PC-9 (cell line): ENCODE data around the gene CYP27C1. TPM values are rescaled to one million over a fixed set of nuclear protein-coding genes. Genes with fewer than 3 reads are reported as not detected.
A peak's percentile ranks its signal among the peaks of the same experiment; 100 is the strongest.
"Not testable (repeated sequence)": the region's sequence is repeated elsewhere in the genome, so short reads cannot be mapped to it uniquely, and the experiment has no call there.

ENCODE experiments used
- BruUV-seq: library from RNA; stranded (reverse); fragments of 400-500 nt; replicated peaks from 2 replicates; lab custom pipeline; 2021; lab: Mats Ljungman, UMichigan
- CTCF ChIA-PET: fragments of 300-600 bp; sonication (Branson Sonifier 250); formaldehyde crosslinking; loops from one replicate; lab custom pipeline; 2022; ENCODE audit warnings: antibody characterized with exemption; lab: Charles Lee
- POLR2A ChIA-PET: fragments of 300-600 bp; sonication (Branson Sonifier 250); formaldehyde crosslinking; loops from one replicate; lab custom pipeline; 2022; ENCODE audit warnings: antibody characterized with exemption; ENCODE audit not compliant: unreplicated experiment; lab: Charles Lee
- DNase-seq, 2 experiments: peaks; one replicate each; pipeline versions ENCODE4 v3.0.0 to v3.0.0-alpha.2; 2015 to 2022; ENCODE audit warnings: mixed read lengths in 1 of 2
- H2AFZ ChIP-seq: fragments of 200-600 bp; sonication (generic); 2 replicates; pipeline ENCODE4 v1.8.1; 2017; ENCODE audit warnings: antibody characterized with exemption
- H3F3A ChIP-seq: fragments of 200-600 bp; sonication (generic); 2 replicates; pipeline ENCODE4 v1.8.1; 2017; ENCODE audit warnings: antibody characterized with exemption, mild to moderate bottlenecking, low read depth; ENCODE audit not compliant: insufficient read depth
- H3K27ac ChIP-seq: fragments of 200-600 bp; sonication (generic); 2 replicates; pipeline ENCODE4 v1.6.1; 2016; ENCODE audit warnings: mixed run types
- H3K27me3 ChIP-seq: fragments of 200-600 bp; sonication (generic); 2 replicates; pipeline ENCODE4 v1.6.1; 2016; ENCODE audit warnings: low read depth, mixed run types; ENCODE audit not compliant: insufficient read depth
- H3K36me3 ChIP-seq: fragments of 200-600 bp; sonication (generic); 2 replicates; pipeline ENCODE4 v1.6.1; 2016; ENCODE audit warnings: low read depth, mixed run types
- H3K4me1 ChIP-seq: fragments of 200-600 bp; sonication (generic); replicated peaks from 2 replicates; pipeline ENCODE4 v1.6.1; 2016; ENCODE audit warnings: mixed run types; ENCODE audit not compliant: insufficient read depth
- H3K4me2 ChIP-seq: fragments of 200-600 bp; sonication (generic); 2 replicates; pipeline ENCODE4 v1.6.1; 2017; ENCODE audit warnings: mixed run types
- H3K4me3 ChIP-seq: fragments of 200-600 bp; sonication (generic); 2 replicates; pipeline ENCODE4 v1.6.1; 2016; ENCODE audit warnings: mixed run types
- H3K79me2 ChIP-seq: fragments of 200-600 bp; sonication (generic); 2 replicates; pipeline ENCODE4 v1.6.1; 2017; ENCODE audit warnings: low read depth, mixed run types
- H3K9me2 ChIP-seq: fragments of 200-600 bp; sonication (generic); 2 replicates; pipeline ENCODE4 v1.8.1; 2017; ENCODE audit warnings: mild to moderate bottlenecking; ENCODE audit not compliant: insufficient read depth
- H3K9me3 ChIP-seq: fragments of 200-600 bp; sonication (generic); 2 replicates; pipeline ENCODE4 v1.8.1; 2016; ENCODE audit warnings: low read depth; ENCODE audit not compliant: insufficient read depth
- H4K20me1 ChIP-seq: fragments of 200-600 bp; sonication (generic); 2 replicates; pipeline ENCODE4 v1.8.1; 2017; ENCODE audit not compliant: insufficient read depth
- CTCF ChIP-seq: fragments of 200-600 bp; sonication (generic); conservative IDR thresholded peaks from 2 replicates; pipeline ENCODE4 v1.6.1; 2017; ENCODE audit warnings: mixed run types, antibody characterized with exemption, mild to moderate bottlenecking, moderate library complexity
- EZH2 ChIP-seq: fragments of 200-600 bp; sonication (generic); IDR thresholded peaks from 2 replicates; pipeline ENCODE4 v1.8.0; 2017; ENCODE audit warnings: antibody characterized with exemption, low read depth
- intact Hi-C: fragments of 100-400 bp; cut with micrococcal nuclease; formaldehyde crosslinking; loops from one replicate; pipeline ENCODE4 v1.10.0; 2022; ENCODE audit not compliant: unreplicated experiment
- total RNA-seq: library from RNA; stranded (reverse); gene quantifications from 2 replicates; pipeline ENCODE4 v1.2.3, GENCODE V29; 2021

CYP27C1 gene
- total RNA-seq, 1 experiment from 2014 or later: 0.94 TPM

DNA sequence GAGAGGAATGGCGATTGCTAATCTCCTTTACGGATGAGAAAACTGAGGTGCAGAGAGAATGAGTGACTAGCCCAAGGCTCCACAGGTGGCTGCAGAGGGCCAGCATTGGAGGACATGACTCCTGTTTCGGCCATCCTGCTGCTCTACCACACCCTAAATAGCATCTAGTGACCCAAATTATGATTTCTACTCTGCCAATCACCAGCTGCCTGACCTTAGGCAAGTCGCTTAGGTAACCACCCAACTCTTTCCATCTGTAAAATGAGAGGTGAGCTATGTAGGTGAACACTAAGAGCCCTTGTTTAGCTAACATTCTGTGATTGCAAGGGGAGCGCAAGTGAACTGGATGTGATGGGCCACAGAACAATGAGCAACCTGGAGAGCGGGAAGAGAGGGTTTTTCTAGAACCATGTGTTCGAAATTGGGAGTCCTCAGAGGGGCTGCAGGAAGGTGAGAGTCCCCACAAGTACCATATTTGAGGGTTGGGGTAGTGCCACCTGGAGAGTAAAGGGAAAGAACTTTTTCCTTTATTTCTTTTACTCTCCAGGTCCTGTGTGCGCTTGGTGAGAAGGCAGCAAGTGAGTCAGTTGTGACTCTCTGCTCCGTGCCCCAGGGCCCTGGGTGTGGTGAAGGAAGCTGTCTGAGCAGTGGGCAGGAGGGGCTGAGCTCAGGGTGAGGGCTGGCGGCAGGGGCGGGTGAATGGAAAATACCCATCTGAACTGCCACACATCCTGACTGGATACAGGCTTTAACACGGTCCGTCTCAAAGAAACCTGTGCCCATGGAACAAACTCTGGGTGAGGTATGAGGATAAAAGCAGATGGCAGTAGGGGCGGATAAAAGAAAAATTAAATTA is 2.4 kb downstream of the CYP27C1 start:
- POLR2A ChIA-PET: interaction anchor here (0.5 to 1.0 kb wide), 9 partner anchors 50 to 1071 kb away, joined by 3 to 21 read pairs (median 4); partner anchors contain the start of gene ERCC3
- peak; percentile 92 to 100 for DNase-seq
- CTCF ChIA-PET: interaction anchor here (0.5 to 1.2 kb wide), 3 partner anchors 9 to 76 kb away, joined by 3 to 7 read pairs (median 3); partner anchors contain the start of gene ERCC3
- intact Hi-C loops: loop anchor here (1.0 to 5.0 kb wide), 2 partner anchors 9 to 75 kb away; partner anchors contain the start of gene ERCC3
- H3F3A ChIP-seq: peaks cover 56% of the 10 kb centered on the region
- H3K79me2 ChIP-seq: peaks cover 69% of the 10 kb centered on the region
- no peaks in the 10 kb centered on the region for H3K9me2 ChIP-seq
- H3K27ac ChIP-seq: peak overlapping the region; percentile 97
- H3K4me1 ChIP-seq: peaks cover 37% of the 10 kb centered on the region
- 0 out of 2 replicates have a peak overlapping the region, but pooled peaks have one; percentile 77 for H2AFZ ChIP-seq
- H3K4me3 ChIP-seq: peak overlapping the region; percentile 79
- H3K4me2 ChIP-seq: peak overlapping the region; percentile 96
- TSS peak; percentile 79 for BruUV-seq
- TF ChIP-seq EZH2: no peak
- no peak; the same call in 1 of the 2 replicates for TF ChIP-seq CTCF
- no peaks in the 10 kb centered on the region for H3K27me3 ChIP-seq
- H4K20me1 ChIP-seq: no peaks in the 10 kb centered on the region
- peaks cover 7% of the 10 kb centered on the region; the same call in 1 of the 2 replicates for H3K36me3 ChIP-seq
- H3K9me3 ChIP-seq: peaks cover 6% of the 10 kb centered on the region

GRCh38 chr2:127216593-127216992 is 3.5 kb downstream of the CYP27C1 start:
- CTCF ChIA-PET: no interaction called here
- no peaks in the 10 kb centered on the region for H3K9me2 ChIP-seq
- peaks cover 7% of the 10 kb centered on the region; the same call in 1 of the 2 replicates for H3K36me3 ChIP-seq
- H3F3A ChIP-seq: peaks cover 56% of the 10 kb centered on the region
- H2AFZ ChIP-seq: peak overlapping the region; percentile 59; the same call in 1 of the 2 replicates
- H3K9me3 ChIP-seq: peaks cover 6% of the 10 kb centered on the region
- no TSS peak for BruUV-seq
- peaks cover 74% of the 10 kb centered on the region for H3K79me2 ChIP-seq
- peak overlapping the region; percentile 96 for H3K4me2 ChIP-seq
- POLR2A ChIA-PET: no interaction called here
- no peaks in the 10 kb centered on the region for H3K27me3 ChIP-seq
- H4K20me1 ChIP-seq: no peaks in the 10 kb centered on the region
- DNase-seq: no peak
- peaks cover 34% of the 10 kb centered on the region for H3K4me1 ChIP-seq
- peak overlapping the region; percentile 97 for H3K27ac ChIP-seq
- TF ChIP-seq CTCF: no peak
- no peak for TF ChIP-seq EZH2
- intact Hi-C loops: loop anchor here (5.0 kb wide), 1 partner anchor 76 kb away; the partner anchor contains the start of gene ERCC3
- H3K4me3 ChIP-seq: peak overlapping the region; percentile 79

- no peak for DNase-seq
- no peaks in the 10 kb centered on the region for H3K27me3 ChIP-seq
- H3K9me3 ChIP-seq: peaks cover 6% of the 10 kb centered on the region
- H2AFZ ChIP-seq: no peak overlapping the region
- no peak for TF ChIP-seq EZH2
- no peak for TF ChIP-seq CTCF
- ChIA-PET CTCF (no interaction called here), POLR2A (no interaction called here)
- H3K4me2 ChIP-seq: peak overlapping the region; percentile 96; the same call in 1 of the 2 replicates
- no peaks in the 10 kb centered on the region for H3K9me2 ChIP-seq
- H3K79me2 ChIP-seq: peaks cover 70% of the 10 kb centered on the region
- no peak overlapping the region; the same call in 1 of the 2 replicates for H3K4me3 ChIP-seq
- intact Hi-C loops: loop anchor here (5.0 kb wide), 1 partner anchor 76 kb away; the partner anchor contains the start of gene ERCC3
- peaks cover 55% of the 10 kb centered on the region for H3F3A ChIP-seq
- H4K20me1 ChIP-seq: no peaks in the 10 kb centered on the region
- peaks cover 7% of the 10 kb centered on the region; the same call in 1 of the 2 replicates for H3K36me3 ChIP-seq
- peak overlapping the region; percentile 97 for H3K27ac ChIP-seq
- H3K4me1 ChIP-seq: peaks cover 29% of the 10 kb centered on the region
- BruUV-seq: no TSS peak
Observed at GRCh38 chr2:127216095-127216494, 4.0 kb downstream of the CYP27C1 start.

DNA sequence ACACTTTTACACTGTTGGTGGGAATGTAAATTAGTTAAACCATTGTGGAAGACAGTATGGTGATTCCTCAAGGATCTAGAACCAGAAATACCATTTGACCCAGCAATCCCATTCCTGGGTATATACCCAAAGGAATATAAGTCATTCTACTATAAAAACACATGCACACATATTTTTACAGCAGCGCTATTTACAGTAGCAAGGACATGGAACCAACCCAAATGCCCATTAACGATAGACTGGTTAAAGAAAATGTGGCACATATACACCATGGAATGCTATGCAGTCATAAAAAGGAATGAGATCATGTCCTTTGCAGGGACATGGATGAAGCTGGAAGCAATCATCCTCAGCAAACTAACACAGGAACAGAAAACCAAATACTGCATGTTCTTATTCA is 5.9 kb downstream of the CYP27C1 start:
- Histone ChIP-seq H3F3A (peaks cover 48% of the 10 kb centered on the region), H3K4me1 (peaks cover 40% of the 10 kb centered on the region), H3K79me2 (peaks cover 74% of the 10 kb centered on the region)
- POLR2A ChIA-PET, H4K20me1 ChIP-seq, H3K36me3 ChIP-seq, H3K4me2 ChIP-seq, CTCF ChIA-PET, H3K27me3 ChIP-seq, H3K9me2 ChIP-seq, H2AFZ ChIP-seq, BruUV-seq, H3K4me3 ChIP-seq, intact Hi-C loops, H3K9me3 ChIP-seq, H3K27ac ChIP-seq: not testable (repeated sequence)
- peak in 1 of 2 experiments; percentile 15 for DNase-seq
